Karpas-422 (cell line): ENCODE results near the gene DPP6. TPM values are rescaled to one million over a fixed set of nuclear protein-coding genes. Genes with fewer than 3 reads are reported as not detected.
A peak's percentile ranks its signal among the peaks of the same experiment; 100 is the strongest.
"Not testable (repeated sequence)": the region's sequence is repeated elsewhere in the genome, so short reads cannot be mapped to it uniquely, and the experiment has no call there.

Source experiments
- DNase-seq: peaks from one replicate; pipeline ENCODE4 v3.0.0-alpha.2; 2015
- H2AFZ ChIP-seq: fragments of 200-600 bp; sonication (generic); 2 replicates; pipeline ENCODE4 v1.6.1; 2014; ENCODE audit warnings: antibody characterized with exemption, low read length, mixed read lengths
- H3K27ac ChIP-seq: fragments of 200-600 bp; sonication (generic); 2 replicates; pipeline ENCODE4 v1.5.1; 2014; ENCODE audit warnings: mild to moderate bottlenecking, low read length, moderate library complexity
- H3K27me3 ChIP-seq: fragments of 200-600 bp; sonication (generic); 2 replicates; pipeline ENCODE4 v1.6.1; 2014; ENCODE audit warnings: low read length, mixed read lengths
- H3K36me3 ChIP-seq: fragments of 200-600 bp; sonication (generic); 2 replicates; pipeline ENCODE4 v1.6.1; 2014; ENCODE audit warnings: low read length, mixed read lengths; ENCODE audit not compliant: insufficient read depth
- H3K4me1 ChIP-seq: fragments of 200-600 bp; sonication (generic); 2 replicates; pipeline ENCODE4 v1.6.1; 2014; ENCODE audit warnings: mild to moderate bottlenecking, low read length, mixed read lengths
- H3K4me2 ChIP-seq: fragments of 200-600 bp; sonication (generic); 2 replicates; pipeline ENCODE4 v1.6.1; 2014; ENCODE audit warnings: low read length, low read depth, mild to moderate bottlenecking; ENCODE audit not compliant: poor library complexity, severe bottlenecking
- H3K4me3 ChIP-seq: fragments of 200-600 bp; sonication (generic); 2 replicates; pipeline ENCODE4 v1.5.1; 2014; ENCODE audit warnings: mild to moderate bottlenecking, antibody characterized with exemption, low read length, mixed read lengths
- H3K79me2 ChIP-seq: fragments of 200-600 bp; sonication (generic); 2 replicates; pipeline ENCODE4 v1.6.1; 2014; ENCODE audit warnings: mild to moderate bottlenecking, low read length, mixed read lengths
- H3K9ac ChIP-seq: fragments of 200-600 bp; sonication (generic); 2 replicates; pipeline ENCODE4 v1.6.0; 2014; ENCODE audit warnings: low read length
- H3K9me2 ChIP-seq: fragments of 200-600 bp; sonication (generic), shearing (Covaris generic); replicated peaks from 2 replicates; pipeline ENCODE4 v1.6.0; 2014; ENCODE audit warnings: mild to moderate bottlenecking, low read length, moderate library complexity; ENCODE audit not compliant: insufficient read depth
- H3K9me3 ChIP-seq: fragments of 300-700, 200-600 bp; sonication (generic); 2 replicates; pipeline ENCODE4 v1.6.1; 2014; ENCODE audit warnings: low read length, mixed read lengths
- H4K20me1 ChIP-seq: fragments of 200-600 bp; sonication (generic); 2 replicates; pipeline ENCODE4 v1.6.1; 2014; ENCODE audit warnings: mild to moderate bottlenecking, antibody characterized with exemption, low read length, low read depth; ENCODE audit not compliant: insufficient read depth
- total RNA-seq: library from RNA; depleted of rRNA; stranded (reverse); fragments of >200 nt; shearing (Covaris generic); gene quantifications from 2 replicates; pipeline ENCODE4 v1.2.3, GENCODE V29; 2014; ENCODE audit warnings: low replicate concordance

Gene DPP6
- total RNA-seq, 1 experiment from 2014 or later = not detected

- H3K4me3 ChIP-seq, H2AFZ ChIP-seq, H3K79me2 ChIP-seq, H3K9me3 ChIP-seq, H3K4me2 ChIP-seq, H4K20me1 ChIP-seq, H3K27ac ChIP-seq, H3K9me2 ChIP-seq, H3K27me3 ChIP-seq, DNase-seq, H3K9ac ChIP-seq, H3K36me3 ChIP-seq, H3K4me1 ChIP-seq: not testable (repeated sequence)
These were observed 8.4 kb downstream of the DPP6 start for GRCh38 chr7:154060551-154060950.

GRCh38 chr7:154071833-154072232, 19.6 kb downstream of the DPP6 start:
- H2AFZ ChIP-seq, H3K4me1 ChIP-seq, H3K36me3 ChIP-seq, H3K9ac ChIP-seq, H3K4me3 ChIP-seq, H3K27me3 ChIP-seq, H3K4me2 ChIP-seq, H4K20me1 ChIP-seq, H3K79me2 ChIP-seq, H3K9me2 ChIP-seq, H3K9me3 ChIP-seq, H3K27ac ChIP-seq: not testable (repeated sequence)
- DNase-seq = peak; percentile 71

GRCh38 chr7:154072395-154073181, 20.4 kb downstream of the DPP6 start:
- not testable (repeated sequence) for H3K9ac ChIP-seq, H2AFZ ChIP-seq, H3K4me1 ChIP-seq, H3K36me3 ChIP-seq, DNase-seq, H3K27me3 ChIP-seq, H3K9me2 ChIP-seq, H3K27ac ChIP-seq, H4K20me1 ChIP-seq, H3K79me2 ChIP-seq, H3K9me3 ChIP-seq, H3K4me3 ChIP-seq, H3K4me2 ChIP-seq

- not testable (repeated sequence) for H3K79me2 ChIP-seq, H3K9ac ChIP-seq, DNase-seq, H3K9me2 ChIP-seq, H3K4me2 ChIP-seq, H3K4me1 ChIP-seq, H3K4me3 ChIP-seq, H4K20me1 ChIP-seq, H3K27ac ChIP-seq, H3K27me3 ChIP-seq, H3K36me3 ChIP-seq, H3K9me3 ChIP-seq, H2AFZ ChIP-seq
These were observed 26.3 kb downstream of the DPP6 start for GRCh38 chr7:154078523-154078922.

- H3K4me3 ChIP-seq, H3K4me1 ChIP-seq, H2AFZ ChIP-seq, H3K4me2 ChIP-seq, H3K9ac ChIP-seq, H3K27me3 ChIP-seq, H3K9me3 ChIP-seq, DNase-seq, H3K9me2 ChIP-seq, H3K27ac ChIP-seq, H4K20me1 ChIP-seq, H3K79me2 ChIP-seq, H3K36me3 ChIP-seq: not testable (repeated sequence)
These were observed 28.1 kb downstream of the DPP6 start for GRCh38 chr7:154080249-154080648.

- not testable (repeated sequence) for H4K20me1 ChIP-seq, H3K27ac ChIP-seq, H3K36me3 ChIP-seq, H2AFZ ChIP-seq, H3K9ac ChIP-seq, H3K27me3 ChIP-seq, H3K4me3 ChIP-seq, H3K4me2 ChIP-seq, H3K4me1 ChIP-seq, H3K9me3 ChIP-seq, H3K79me2 ChIP-seq, DNase-seq, H3K9me2 ChIP-seq
These were observed 35.0 kb downstream of the DPP6 start for GRCh38 chr7:154087037-154087725.

GRCh38 chr7:154092093-154092492, 39.9 kb downstream of the DPP6 start:
- not testable (repeated sequence) for H4K20me1 ChIP-seq, H3K9me3 ChIP-seq, H3K9ac ChIP-seq, H3K4me3 ChIP-seq, H3K36me3 ChIP-seq, H3K79me2 ChIP-seq, H3K4me2 ChIP-seq, H3K27ac ChIP-seq, H2AFZ ChIP-seq, H3K27me3 ChIP-seq, H3K9me2 ChIP-seq, DNase-seq, H3K4me1 ChIP-seq

- not testable (repeated sequence) for H3K79me2 ChIP-seq, H3K9ac ChIP-seq, H3K9me3 ChIP-seq, DNase-seq, H3K9me2 ChIP-seq, H3K27me3 ChIP-seq, H2AFZ ChIP-seq, H3K4me3 ChIP-seq, H3K27ac ChIP-seq, H3K36me3 ChIP-seq, H3K4me2 ChIP-seq, H3K4me1 ChIP-seq, H4K20me1 ChIP-seq
These were observed 43.0 kb downstream of the DPP6 start for GRCh38 chr7:154095201-154095600.
